ENCODE measurements around the gene THRAP3. TPM values are rescaled to one million over a fixed set of nuclear protein-coding genes. Genes with fewer than 3 reads are reported as not detected.

The THRAP3 gene
- total RNA-seq, 1 donor from 2014 or later, result 39.5 TPM

GRCh38 chr1:36232212-36233095, 8.2 kb downstream of the THRAP3 start:
- Histone ChIP-seq H3K9me3 (no peaks in the 10 kb centered on the region), H3K36me3 (peaks cover 27 to 60% of the 10 kb centered on the region in 2 donors), H3K27ac (peak overlapping the region in 1 of 2 donors; percentile 42), H3K4me1 (peaks cover 0 to 35% of the 10 kb centered on the region in 2 donors), H3K27me3 (no peaks in the 10 kb centered on the region), H3K4me3 (no peak overlapping the region)
- no peak for DNase-seq (ENCODE audit: low spot score in 2 of 2)
- intact Hi-C loops (cut with DNase I), result no loop called here
- TF ChIP-seq, protein P1, sequence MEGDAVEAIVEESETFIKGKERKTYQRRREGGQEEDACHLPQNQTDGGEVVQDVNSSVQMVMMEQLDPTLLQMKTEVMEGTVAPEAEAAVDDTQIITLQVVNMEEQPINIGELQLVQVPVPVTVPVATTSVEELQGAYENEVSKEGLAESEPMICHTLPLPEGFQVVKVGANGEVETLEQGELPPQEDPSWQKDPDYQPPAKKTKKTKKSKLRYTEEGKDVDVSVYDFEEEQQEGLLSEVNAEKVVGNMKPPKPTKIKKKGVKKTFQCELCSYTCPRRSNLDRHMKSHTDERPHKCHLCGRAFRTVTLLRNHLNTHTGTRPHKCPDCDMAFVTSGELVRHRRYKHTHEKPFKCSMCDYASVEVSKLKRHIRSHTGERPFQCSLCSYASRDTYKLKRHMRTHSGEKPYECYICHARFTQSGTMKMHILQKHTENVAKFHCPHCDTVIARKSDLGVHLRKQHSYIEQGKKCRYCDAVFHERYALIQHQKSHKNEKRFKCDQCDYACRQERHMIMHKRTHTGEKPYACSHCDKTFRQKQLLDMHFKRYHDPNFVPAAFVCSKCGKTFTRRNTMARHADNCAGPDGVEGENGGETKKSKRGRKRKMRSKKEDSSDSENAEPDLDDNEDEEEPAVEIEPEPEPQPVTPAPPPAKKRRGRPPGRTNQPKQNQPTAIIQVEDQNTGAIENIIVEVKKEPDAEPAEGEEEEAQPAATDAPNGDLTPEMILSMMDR (IDR thresholded peaks at IDR 0.05), result no peak

DNA sequence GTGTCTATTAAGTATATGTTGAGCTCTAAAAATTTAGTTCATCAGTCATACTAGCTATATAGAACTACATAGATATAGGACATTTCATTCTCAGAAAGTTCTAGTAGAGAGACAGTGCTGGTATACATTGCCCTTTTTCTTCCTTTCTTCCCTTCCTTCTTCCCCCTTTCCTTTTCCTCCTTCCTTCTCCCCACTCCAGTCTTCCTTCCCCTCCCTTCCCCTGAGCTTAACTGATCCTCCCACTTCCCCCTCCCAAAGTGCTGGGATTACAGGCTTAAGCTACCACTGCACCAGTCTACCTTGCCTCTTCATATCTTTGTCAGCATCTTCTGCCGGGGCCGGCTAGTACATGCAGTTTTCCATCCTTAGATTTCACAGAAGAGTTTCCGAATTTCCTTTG, 12.1 kb downstream of the THRAP3 start:
- H3K27ac ChIP-seq, result peak overlapping the region in 1 of 2 donors; percentile 5
- no peak overlapping the region for H3K4me3 ChIP-seq
- H3K27me3 ChIP-seq, result no peaks in the 10 kb centered on the region
- intact Hi-C loops (cut with DNase I), result no loop called here
- H3K36me3 ChIP-seq, result peaks cover 7 to 27% of the 10 kb centered on the region in 2 donors
- DNase-seq (ENCODE audit: low spot score in 2 of 2), result no peak
- peaks cover 0 to 22% of the 10 kb centered on the region in 2 donors for H3K4me1 ChIP-seq
- TF ChIP-seq, protein P1 (IDR thresholded peaks at IDR 0.05), result no peak
- no peaks in the 10 kb centered on the region for H3K9me3 ChIP-seq

DNA sequence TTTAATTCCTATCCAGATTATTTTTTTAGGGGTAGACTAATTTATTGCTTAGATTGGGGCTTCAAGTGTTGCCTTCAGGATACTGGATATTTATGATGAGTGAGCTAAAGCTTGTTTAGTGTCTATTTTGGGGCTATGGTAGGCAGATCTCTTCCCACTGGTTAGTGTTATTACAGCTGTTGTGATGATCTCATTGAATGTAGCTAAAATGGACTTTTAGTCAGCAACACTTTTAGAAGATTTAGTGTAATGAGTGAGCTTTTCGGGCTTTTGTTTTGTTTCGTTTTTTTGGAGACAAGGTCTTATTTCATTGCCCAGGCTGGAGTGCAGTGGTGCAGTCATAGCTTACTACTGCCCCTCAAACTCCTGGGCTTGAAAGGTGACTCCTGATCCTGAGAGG, 14.2 kb downstream of the THRAP3 start:
- Histone ChIP-seq H3K27me3 (no peaks in the 10 kb centered on the region), H3K36me3 (peaks cover 13% of the 10 kb centered on the region in 2 donors), H3K4me3 (no peak overlapping the region), H3K27ac (peak overlapping the region in 1 of 2 donors; percentile 56), H3K9me3 (no peaks in the 10 kb centered on the region), H3K4me1 (peaks cover 0 to 13% of the 10 kb centered on the region in 2 donors)
- intact Hi-C loops (cut with DNase I), result no loop called here
- no peak for DNase-seq (ENCODE audit: low spot score in 2 of 2)
- TF ChIP-seq, protein P1 (IDR thresholded peaks at IDR 0.05), result no peak

DNA sequence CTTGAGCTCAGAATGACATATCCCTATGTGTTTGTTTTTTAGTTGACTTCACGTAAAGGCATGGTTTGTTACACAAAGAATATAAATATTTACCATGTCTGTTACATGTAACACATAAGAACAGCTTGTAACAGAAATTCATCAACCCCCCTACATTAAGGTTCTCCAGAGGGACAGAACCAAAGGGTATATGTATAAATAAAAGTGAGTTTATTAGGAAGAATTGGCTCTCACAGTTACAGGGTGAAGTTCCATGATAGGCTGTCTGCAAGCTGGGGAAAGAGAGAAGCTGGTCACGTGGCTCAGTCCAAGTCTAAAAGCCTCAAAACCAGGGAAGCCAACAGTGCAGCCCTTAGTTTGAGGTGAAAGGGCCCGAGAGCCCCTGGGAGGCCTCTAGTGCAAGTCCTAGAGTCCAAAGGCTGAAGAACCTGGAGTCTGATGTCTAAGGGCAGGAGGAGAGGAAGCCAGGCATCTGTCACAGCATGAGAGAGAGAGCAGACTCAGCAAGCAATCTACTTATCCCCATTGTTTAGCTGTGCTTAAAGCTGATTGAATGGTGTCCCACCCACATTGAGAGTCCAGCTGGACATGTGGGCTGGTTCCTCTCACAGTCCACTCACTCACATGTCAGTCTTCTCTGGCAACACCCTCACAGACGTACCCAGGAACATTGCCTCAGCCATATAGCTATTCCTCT, 15.8 kb downstream of the THRAP3 start:
- no peak for DNase-seq (ENCODE audit: low spot score in 2 of 2)
- Histone ChIP-seq H3K27ac (peak overlapping the region; percentile 17 to 31), H3K4me1 (peaks cover 0 to 20% of the 10 kb centered on the region in 2 donors), H3K4me3 (no peak overlapping the region), H3K36me3 (peaks cover under 1 to 12% of the 10 kb centered on the region in 2 donors), H3K27me3 (no peaks in the 10 kb centered on the region), H3K9me3 (no peaks in the 10 kb centered on the region)
- intact Hi-C loops (cut with DNase I), result no loop called here
- TF ChIP-seq, protein P1 (IDR thresholded peaks at IDR 0.05), result no peak

DNA sequence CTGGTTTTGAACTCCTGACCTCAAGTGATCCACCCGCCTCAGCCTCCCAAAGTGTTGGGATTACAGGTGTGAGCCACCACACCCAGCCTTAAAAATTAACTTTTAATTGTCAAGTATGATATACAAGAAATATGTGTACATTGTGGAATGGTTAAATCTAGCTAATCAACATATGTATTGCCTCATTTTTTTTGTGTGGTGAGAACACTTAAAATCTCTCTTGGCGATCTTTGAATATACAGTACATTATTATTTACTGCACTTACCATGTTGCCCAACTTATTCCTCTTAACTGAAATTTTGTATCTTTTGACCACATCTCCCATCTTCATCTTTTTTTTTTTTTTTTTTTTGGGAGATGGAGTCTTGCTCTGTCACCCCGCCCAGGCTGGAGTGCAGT, 23.3 kb downstream of the THRAP3 start:
- peaks cover 15 to 52% of the 10 kb centered on the region in 2 donors for H3K4me1 ChIP-seq
- intact Hi-C loops (cut with DNase I), result no loop called here
- no peak for DNase-seq (ENCODE audit: low spot score in 2 of 2)
- no peaks in the 10 kb centered on the region for H3K27me3 ChIP-seq
- peaks cover under 1 to 10% of the 10 kb centered on the region in 2 donors for H3K36me3 ChIP-seq
- H3K9me3 ChIP-seq, result no peaks in the 10 kb centered on the region
- H3K4me3 ChIP-seq, result no peak overlapping the region
- H3K27ac ChIP-seq, result peak overlapping the region; percentile 87 to 92
- TF ChIP-seq, protein P1 (IDR thresholded peaks at IDR 0.05), result no peak

Data from ascending aorta (tissue), 2 donors.